Fibroblast of skin of abdomen (primary cell): ENCODE results near the gene IL1RN.
A peak's percentile ranks its signal among the peaks of the same experiment; 100 is the strongest.

ENCODE experiments used
- DNase-seq: peaks from one replicate; pipeline ENCODE4 v3.0.0-alpha.2; 2013

Gene IL1RN

DNA sequence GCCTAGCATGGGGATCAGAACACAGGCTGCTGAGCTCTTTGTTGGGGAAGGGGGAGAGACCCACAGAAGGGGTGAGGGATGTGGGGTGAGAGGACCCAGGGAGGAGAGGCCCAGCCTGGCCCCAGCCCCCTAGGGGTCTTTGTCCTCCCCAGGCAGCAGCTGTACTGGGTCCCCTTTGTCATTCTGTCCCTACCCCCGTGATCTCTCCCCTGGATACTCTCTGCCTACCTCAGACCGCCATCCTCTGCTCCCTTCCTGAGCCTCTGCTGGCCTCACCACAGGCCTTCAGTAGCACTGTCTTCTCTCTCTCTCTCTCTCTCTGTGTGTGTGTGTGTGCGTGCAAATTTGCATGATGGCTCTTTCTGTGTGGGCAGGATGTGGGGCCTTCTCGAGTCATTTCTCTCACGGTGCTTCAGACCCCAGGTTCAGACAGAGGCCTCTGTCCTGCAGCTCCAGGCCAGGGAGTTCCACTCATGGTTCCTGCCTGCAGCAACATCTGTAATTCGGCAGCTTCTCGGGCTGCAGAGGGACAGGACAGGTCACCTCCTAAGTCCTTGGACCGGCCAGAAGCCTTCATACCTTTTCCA, 47.7 kb downstream of the IL1RN start:
- DNase-seq = peak; percentile 12

DNA sequence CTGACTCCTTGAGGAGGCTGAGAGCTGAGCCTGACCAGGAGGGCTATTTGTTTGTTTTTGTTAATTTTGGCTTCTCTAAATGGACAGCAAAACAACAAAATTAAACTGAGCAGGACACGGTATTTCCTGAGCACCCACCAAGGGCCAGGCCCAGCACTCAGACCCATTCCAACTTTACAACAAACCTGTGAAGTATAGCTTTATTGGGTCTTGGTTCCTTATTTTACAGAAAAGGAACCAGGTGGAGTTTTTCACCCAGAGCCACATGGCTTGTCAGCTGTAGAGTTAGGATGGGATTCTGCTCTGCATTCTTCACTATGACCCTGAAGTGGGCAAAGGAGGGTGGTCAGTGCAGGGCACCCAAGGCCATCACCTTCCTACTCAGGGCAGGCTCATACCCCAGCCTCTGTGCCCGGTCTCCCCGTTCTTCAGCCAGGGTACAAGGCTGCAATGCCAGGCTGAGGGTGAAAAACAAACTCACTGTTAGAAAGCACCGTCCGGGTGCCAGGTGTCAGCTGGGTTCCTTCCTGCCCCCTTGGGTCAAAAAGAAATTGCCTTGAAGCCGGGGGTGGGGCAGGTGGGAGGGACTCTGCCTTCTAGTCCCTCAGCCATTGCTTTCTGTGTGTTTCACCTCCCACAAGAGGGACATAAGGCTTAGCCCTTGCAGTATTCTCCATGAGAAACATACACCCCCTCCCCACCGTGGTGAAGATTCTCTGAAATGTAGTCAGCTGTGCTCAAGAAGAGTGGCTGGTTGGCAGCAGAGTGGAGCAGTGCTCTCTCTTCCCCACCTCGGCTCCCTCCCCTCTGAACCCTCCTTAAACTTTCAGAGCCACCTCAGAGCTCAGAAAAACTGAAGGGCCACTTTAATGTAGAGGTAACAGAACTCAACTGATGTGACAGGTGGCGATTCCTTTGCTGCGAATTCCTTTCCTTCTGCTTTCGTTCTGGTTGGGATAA, 48.6 kb downstream of the IL1RN start:
- no peak for DNase-seq

GRCh38 chr2:113176696-113177355, 49.4 kb downstream of the IL1RN start:
- no peak for DNase-seq

DNA sequence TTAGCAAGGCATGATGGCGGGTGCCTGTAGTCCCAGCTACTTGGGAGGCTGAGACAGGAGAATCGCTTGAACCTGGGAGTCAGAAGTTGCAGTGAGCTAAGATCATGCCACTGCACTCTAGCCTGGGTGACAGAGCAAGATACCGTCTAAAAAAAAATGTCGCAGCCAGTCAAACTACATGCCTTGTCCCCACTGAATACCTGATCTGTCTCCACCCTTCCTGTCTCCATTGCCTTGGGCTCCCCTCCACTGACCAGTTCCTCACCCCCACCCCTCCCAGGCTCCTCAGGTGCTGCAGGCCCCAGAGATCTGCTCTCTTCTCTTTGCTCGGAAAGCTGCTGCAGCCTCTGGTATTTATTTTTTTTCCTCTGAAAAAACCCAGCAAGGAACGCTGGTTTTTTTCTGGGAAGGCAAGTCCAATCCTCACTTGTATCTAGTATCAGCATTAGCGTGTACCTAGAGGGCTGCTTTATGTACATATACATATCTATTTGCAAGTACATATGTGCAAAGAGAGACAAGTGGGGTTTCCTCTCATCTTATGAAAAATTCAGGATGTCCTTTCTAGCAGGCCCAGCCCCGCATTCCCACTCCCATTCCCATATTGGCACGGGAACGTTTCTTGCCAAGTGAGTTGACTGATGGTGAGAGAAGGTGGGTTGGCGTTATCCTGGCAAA, 50.8 kb downstream of the IL1RN start:
- DNase-seq = no peak

DNA sequence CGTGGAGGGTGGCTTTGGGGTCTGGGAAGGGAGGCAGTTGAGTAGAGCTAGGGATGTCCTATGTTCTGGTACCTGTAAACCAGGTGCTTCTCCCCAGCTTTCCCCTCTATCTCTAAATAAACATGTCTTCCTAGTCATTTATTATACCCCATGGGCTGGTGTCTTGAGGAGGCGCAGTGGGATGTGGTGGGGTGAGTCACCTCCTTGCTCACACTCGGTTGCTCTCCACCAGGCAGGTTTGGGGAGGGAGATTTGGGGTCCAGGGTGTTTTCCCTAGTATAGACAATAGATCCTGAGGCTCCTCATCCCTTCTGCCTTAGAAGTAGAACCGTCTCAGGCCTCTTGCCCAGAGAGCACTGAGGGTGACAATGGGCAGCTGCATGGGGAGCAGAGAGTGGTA, 51.5 kb downstream of the IL1RN start:
- no peak for DNase-seq

DNA sequence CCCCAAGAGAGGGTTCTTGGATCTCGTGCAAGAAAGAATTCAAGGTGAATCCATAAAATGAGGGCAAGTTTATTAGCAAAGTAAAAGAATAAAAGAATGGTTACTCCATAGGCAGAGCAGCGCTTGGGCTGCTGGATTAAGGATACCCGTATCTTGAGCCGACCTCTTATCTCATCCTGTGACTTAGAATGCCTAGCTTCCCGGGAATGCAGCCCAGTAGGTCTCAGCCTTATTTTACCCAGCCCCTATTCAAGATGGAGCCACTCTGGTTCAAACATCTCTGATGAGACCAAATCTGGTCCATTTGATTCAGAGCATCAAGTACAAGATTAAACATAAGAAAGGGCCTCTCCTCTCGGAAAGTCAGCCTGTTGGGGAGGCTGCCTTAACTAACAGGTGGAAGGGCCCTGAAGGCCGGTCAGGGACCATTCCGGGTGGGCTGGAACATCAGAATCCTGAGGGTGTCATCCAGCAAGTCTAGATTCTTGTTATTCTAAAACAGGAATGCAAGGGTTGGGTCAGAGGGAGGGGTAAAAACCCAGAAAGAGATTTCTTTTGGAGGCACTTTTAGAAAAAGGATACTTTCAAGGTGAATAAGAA, 52.1 kb downstream of the IL1RN start:
- DNase-seq = no peak

- no peak for DNase-seq
These were observed 52.9 kb downstream of the IL1RN start for GRCh38 chr2:113180131-113180946.

DNA sequence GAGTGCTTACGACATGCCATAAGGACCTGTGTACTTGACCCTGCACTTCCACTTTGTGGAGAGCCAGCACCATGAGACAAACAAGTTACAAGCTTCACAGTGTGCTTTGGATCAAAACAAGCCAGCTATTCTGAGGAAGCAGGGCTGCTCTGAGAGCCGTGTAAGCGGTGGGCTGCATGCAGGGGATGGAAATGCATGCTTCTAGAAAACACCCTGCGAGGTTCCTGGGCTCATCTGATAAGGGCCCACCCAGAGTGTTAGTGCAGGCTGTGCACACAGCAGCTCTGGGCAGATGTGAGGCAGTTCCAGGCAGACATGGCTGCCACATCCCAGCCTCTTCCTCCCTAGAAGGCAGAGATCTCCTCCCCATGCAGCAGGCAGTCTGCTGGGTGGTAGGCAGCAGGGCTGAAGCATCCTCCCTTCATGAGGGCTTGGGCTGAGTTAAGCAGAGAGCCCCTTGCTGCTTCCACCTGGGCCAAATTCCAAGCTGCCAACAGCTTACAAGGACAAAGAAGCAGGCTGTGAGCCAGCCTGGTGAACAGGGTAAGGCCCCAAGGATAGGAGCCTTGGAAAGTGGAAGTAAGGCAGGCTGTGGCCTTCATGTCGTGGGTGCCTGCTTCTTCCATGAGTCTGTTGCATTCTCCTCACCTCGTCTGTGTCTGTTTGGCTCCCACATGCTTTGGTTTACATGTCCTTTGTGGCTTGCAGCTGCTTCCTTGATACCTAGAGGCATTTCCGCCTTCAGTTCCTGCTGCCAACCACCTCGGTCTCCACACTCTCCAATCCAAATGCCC, 54.1 kb downstream of the IL1RN start:
- DNase-seq = no peak

DNA sequence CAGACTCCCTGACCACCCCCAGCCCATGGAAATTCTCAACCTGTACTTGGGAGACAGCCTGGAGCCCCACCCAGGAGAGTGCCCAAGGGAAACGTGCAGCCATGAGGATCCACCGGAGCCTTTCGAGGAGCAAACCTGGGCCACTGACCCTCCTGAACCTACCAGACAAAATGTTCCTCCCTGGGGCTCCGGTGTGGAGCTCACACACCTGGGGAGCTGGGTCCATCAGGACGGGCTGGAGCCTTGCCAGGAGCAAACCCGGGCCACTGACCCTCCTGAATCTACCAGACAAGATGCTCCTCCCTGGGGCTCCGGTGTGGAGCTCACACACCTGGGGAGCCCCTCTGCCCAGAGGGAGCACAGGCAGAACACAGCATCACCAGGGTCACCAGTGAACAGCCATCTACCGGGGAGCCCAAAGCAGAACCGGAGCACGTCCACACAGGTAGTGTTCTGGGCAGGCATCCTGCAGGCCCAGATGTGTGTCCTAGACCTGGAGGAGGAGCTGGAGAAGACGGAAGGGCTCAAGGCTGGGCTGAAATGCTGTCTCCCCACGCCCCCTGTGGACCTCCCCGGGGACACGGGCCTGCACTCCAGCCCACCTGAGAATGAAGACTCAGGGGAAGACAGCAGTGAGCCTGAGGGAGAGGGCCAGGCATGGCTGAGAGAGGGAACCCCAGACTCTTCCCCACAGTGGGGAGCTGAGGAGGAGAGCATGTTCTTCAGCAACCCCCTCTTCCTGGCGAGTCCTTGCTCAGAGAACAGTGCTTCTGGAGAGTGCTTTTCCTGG, 55.3 kb downstream of the IL1RN start:
- DNase-seq = no peak

DNA sequence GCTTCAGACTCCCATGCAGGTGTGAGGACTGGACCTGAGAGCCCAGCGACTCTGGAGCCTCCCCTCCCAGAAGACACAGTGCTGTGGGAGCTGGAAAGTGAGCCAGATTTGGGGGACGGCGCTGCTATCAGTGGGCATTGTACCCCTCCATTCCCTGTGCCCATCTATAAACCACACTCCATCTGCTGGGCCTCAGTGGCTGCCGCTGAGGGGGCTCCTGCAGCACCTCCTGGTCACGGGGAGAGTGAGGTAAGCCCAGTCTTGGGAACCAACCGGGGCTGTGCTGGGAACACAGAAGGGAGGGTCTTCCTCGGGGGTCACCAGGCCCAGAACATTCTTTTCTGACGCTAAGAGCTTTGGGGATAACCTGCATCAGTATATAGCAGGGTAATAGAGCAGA, 55.9 kb downstream of the IL1RN start:
- DNase-seq = no peak
